AG10803 (cell line): ENCODE results near the gene RSPO3.

Source experiments
- DNase-seq: peaks from one replicate; pipeline ENCODE4 v3.0.0; 2010; ENCODE audit warnings: low read depth
- H3K4me3 ChIP-seq: 2 replicates; pipeline ENCODE4 v1.5.1; 2011; ENCODE audit warnings: mild to moderate bottlenecking, low read length, control low read depth
- TF ChIP-seq, protein P1 (sequence below): conservative IDR thresholded peaks from 2 replicates; pipeline ENCODE4 v1.5.1; 2011; ENCODE audit warnings: mild to moderate bottlenecking, low read length, control low read depth, inconsistent platforms

Gene RSPO3

DNA sequence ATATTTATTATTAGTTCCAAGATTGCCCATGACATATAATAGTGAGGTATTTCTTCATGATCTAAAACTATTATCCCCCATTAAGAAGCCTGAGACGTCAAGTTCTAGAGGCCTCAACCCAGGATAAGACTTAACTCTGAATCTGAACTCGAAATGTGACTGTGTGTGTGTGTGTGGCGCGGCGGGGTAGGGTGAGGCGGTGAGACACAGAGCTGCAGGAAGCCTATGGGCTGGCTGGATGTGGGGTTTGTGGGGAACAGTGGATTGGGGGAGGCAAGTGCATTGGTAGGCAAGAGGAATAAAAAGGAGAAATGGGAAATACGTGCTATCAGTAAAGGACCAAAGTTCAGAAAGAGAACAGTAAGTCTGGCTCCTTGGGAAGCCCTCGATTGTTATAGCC, 81.6 kb downstream of the RSPO3 start:
- DNase-seq = no peak
- no peak overlapping the region for H3K4me3 ChIP-seq
- TF ChIP-seq, protein P1, sequence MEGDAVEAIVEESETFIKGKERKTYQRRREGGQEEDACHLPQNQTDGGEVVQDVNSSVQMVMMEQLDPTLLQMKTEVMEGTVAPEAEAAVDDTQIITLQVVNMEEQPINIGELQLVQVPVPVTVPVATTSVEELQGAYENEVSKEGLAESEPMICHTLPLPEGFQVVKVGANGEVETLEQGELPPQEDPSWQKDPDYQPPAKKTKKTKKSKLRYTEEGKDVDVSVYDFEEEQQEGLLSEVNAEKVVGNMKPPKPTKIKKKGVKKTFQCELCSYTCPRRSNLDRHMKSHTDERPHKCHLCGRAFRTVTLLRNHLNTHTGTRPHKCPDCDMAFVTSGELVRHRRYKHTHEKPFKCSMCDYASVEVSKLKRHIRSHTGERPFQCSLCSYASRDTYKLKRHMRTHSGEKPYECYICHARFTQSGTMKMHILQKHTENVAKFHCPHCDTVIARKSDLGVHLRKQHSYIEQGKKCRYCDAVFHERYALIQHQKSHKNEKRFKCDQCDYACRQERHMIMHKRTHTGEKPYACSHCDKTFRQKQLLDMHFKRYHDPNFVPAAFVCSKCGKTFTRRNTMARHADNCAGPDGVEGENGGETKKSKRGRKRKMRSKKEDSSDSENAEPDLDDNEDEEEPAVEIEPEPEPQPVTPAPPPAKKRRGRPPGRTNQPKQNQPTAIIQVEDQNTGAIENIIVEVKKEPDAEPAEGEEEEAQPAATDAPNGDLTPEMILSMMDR = no peak

DNA sequence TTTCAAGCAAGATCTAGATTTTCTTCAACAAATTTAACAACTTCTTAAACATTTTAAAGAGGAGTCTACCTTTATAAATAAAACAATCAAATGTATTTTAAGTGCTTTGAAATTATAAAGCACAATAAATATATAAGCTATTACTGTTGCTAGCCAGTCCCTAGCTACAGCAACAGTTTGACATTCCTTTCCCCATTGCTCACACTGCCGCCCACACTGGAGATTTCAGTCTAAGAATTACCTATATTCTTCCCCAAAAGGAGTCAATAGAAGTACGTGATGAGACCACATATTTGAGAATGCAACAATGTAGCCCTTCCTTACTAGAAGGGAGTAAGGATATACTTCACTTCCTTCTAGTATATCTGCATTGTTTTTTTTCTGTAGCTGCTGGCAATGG, 82.8 kb downstream of the RSPO3 start:
- TF ChIP-seq, protein P1 = no peak
- no peak overlapping the region for H3K4me3 ChIP-seq
- DNase-seq = peak; percentile 70

- H3K4me3 ChIP-seq = no peak overlapping the region
- DNase-seq = peak; percentile 70
- TF ChIP-seq, protein P1 = no peak
Measured at GRCh38 chr6:127202676-127203075, 84.2 kb downstream of the RSPO3 start.

GRCh38 chr6:127204281-127204680, 85.8 kb downstream of the RSPO3 start:
- no peak for DNase-seq
- TF ChIP-seq, protein P1 = no peak
- H3K4me3 ChIP-seq = no peak overlapping the region

- TF ChIP-seq, protein P1 = no peak
- no peak overlapping the region for H3K4me3 ChIP-seq
- no peak for DNase-seq
Measured at GRCh38 chr6:127205036-127205435, 86.6 kb downstream of the RSPO3 start.

GRCh38 chr6:127206531-127207095, 88.1 kb downstream of the RSPO3 start:
- H3K4me3 ChIP-seq = no peak overlapping the region
- peak; percentile 63 for DNase-seq
- TF ChIP-seq, protein P1 = no peak

DNA sequence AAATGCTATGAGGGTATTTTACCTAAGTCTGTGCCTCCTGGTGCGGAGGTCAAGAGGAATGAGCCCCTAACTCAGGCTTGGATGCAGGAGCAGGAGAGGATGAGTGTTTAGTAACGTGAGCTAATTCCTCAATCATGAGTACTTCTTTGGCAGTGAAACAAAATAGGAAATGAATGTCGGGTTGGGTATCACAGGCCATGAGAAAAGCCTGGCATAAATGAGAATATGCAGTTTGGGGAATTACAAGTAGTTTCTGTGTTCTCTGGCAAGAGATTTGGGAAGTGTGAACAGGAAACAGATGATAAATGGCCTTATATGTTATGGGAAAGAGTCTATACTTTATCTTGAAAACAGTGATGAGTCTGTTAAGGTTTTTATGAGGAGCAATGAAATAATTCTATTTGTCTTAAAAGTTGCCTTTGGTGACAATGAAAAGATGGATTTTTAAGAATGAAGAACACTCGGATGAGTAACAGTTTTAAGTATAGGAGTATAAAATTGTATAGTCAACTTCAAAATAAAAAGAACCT, 89.2 kb downstream of the RSPO3 start:
- H3K4me3 ChIP-seq = no peak overlapping the region
- DNase-seq = peak; percentile 67
- TF ChIP-seq, protein P1 = no peak
